ENCODE measurements around the gene DNAJC22. TPM values are rescaled to one million over a fixed set of nuclear protein-coding genes. Genes with fewer than 3 reads are reported as not detected.

The DNAJC22 gene
- total and polyA plus RNA-seq, 2 donors (not counting 1 experiment from before 2014, with no cell fraction given): not detected

DNA sequence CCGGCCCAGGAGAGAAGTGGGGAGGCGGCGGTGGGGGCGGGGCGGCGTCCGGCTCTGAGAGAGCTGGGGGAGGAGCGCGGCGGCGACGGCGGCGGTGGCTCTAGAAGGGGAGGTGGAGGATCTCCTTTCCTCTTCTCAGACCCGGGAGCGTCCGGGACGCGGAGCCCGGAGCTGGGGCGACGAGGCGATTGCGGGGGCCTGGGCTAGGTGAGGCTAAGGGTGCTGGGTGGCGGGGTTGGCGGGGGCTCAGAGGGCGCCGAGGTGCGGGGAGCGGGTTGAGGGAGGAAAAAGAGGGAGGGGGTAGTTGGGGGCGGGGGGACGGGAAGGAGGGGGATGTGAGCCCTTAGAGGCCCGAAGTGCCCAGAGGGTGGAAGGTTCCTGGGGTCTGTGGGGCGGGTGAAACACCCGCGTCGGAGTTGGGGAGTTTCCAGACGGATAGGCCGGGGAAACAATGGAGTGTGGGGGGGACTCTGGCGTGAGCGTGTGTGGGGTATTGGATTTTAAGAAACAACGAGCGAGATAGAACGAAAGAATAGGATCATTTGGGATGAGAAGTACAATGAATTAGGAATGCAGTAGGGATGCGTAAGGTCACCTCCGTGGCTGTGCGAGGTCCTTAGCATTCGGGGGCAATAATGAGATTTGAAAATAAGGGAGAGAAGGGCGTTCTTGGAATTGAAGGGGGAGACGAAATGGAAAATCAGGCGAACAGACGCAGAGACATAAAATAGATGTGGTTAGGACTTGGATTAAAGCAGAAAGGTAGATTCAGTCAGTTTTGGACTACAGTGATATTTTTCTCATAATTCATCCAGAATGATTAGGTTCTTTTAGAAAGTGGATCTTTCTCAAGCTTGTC is 20.9 kb downstream of the DNAJC22 start, which contains the start of gene SPATS2:
SPATS2 (plus strand) TSS at position 82 of the 859 bp plus-strand sequence. CDS start 93,551 bp downstream, outside the sequence.
- peak within 1 kb of the TSS; percentile 87 for H3K4me3 Mint-ChIP-seq
- H3K79me2 ChIP-seq (ENCODE audit: control insufficient read depth, insufficient read depth, low read length): peaks cover 11% of the 10 kb centered on the region
- peak within 1 kb of the TSS; percentile 82 for H3K4me2 ChIP-seq (replicated peaks; ENCODE audit: low read depth, low read length, poor library complexity, severe bottlenecking)
- peaks cover 33 to 39% of the 10 kb centered on the region in 2 donors for H3K4me1 ChIP-seq (ENCODE audit: control insufficient read depth in 2 of 2, insufficient read depth in 2 of 2, low read length in 2 of 2)
- H3K9me3 Mint-ChIP-seq (ENCODE audit: insufficient read depth): no peaks in the 10 kb centered on the region
- no peaks in the 10 kb centered on the region for H4K20me1 ChIP-seq (ENCODE audit: control insufficient read depth, insufficient read depth, low read length, poor library complexity, severe bottlenecking)
- no peaks in the 10 kb centered on the region for H3K27me3 Mint-ChIP-seq
- peak within 1 kb of the TSS; percentile 93 for H3K9ac ChIP-seq (ENCODE audit: low read length)
- ATAC-seq (ENCODE audit: low read depth) (no peak), DNase-seq (no peak)
- H3K4me3 ChIP-seq (ENCODE audit: control extremely low read depth in 1 of 5, extremely low read depth in 1 of 5, insufficient read depth in 1 of 5, low read depth in 2 of 5, low read length in 4 of 5): peak within 1 kb of the TSS; percentile 61 to 96 (median 80)
- under 1% methylated on average over 33 of the region's 52 CpGs for WGBS (ENCODE audit: insufficient coverage)
- peak within 1 kb of the TSS; percentile 90 to 91 for H3K27ac ChIP-seq (ENCODE audit: low read length in 2 of 2)
- ChIA-PET POLR2A (interaction anchor here (0.5 to 2.0 kb wide), 10 partner anchors 9 to 237 kb away, joined by 3 to 9 read pairs (median 7); partner anchors contain the start of genes C1QL4, DNAJC22 and TUBA1B), CTCF (interaction anchor here (0.6 to 22.4 kb wide), 18 partner anchors 8 to 743 kb away, joined by 3 to 729 read pairs (median 4); partner anchors contain the start of genes DNAJC22, PRPF40B, RHEBL1 and TROAP)
- no peaks in the 10 kb centered on the region for H3K36me3 ChIP-seq (replicated peaks in 1 of 2; ENCODE audit: control extremely low read depth in 1 of 2, control insufficient read depth in 1 of 2, extremely low read depth in 1 of 2, insufficient read depth in 2 of 2, low read length in 1 of 2)
- no peaks in the 10 kb centered on the region for H3K9me3 ChIP-seq (ENCODE audit: control extremely low read depth in 1 of 3, control insufficient read depth in 2 of 3, insufficient read depth in 1 of 3, low read length in 2 of 3)
- peaks cover 46% of the 10 kb centered on the region for H3K4me1 Mint-ChIP-seq
- peak within 1 kb of the TSS; percentile 98 for H3K27ac Mint-ChIP-seq
- H3K27me3 ChIP-seq (replicated peaks in 1 of 4; ENCODE audit: control extremely low read depth in 1 of 4, control insufficient read depth in 3 of 4, insufficient read depth in 4 of 4, low read length in 3 of 4): no peaks in the 10 kb centered on the region
- TF ChIP-seq, protein P1, sequence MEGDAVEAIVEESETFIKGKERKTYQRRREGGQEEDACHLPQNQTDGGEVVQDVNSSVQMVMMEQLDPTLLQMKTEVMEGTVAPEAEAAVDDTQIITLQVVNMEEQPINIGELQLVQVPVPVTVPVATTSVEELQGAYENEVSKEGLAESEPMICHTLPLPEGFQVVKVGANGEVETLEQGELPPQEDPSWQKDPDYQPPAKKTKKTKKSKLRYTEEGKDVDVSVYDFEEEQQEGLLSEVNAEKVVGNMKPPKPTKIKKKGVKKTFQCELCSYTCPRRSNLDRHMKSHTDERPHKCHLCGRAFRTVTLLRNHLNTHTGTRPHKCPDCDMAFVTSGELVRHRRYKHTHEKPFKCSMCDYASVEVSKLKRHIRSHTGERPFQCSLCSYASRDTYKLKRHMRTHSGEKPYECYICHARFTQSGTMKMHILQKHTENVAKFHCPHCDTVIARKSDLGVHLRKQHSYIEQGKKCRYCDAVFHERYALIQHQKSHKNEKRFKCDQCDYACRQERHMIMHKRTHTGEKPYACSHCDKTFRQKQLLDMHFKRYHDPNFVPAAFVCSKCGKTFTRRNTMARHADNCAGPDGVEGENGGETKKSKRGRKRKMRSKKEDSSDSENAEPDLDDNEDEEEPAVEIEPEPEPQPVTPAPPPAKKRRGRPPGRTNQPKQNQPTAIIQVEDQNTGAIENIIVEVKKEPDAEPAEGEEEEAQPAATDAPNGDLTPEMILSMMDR (IDR thresholded peaks at IDR 0.05): no peak
- TF ChIP-seq EZH2 (IDR thresholded peaks at IDR 0.05; ENCODE audit: borderline replicate concordance, insufficient read depth, low read depth, low read length, poor library complexity, severe bottlenecking): no peak
- peak within 1 kb of the TSS; percentile 98 for H2AFZ ChIP-seq (ENCODE audit: insufficient read depth, low read depth, low read length, poor library complexity, severe bottlenecking)
- intact Hi-C loops (cut with micrococcal nuclease): loop anchor here (1.0 to 5.0 kb wide), 6 partner anchors 44 to 475 kb away; partner anchors contain the start of genes BCDIN3D, PRKAG1, PRPF40B and TROAP

Data from B cell (primary cell).